Measurements from ENCODE around the gene ZNF800.

- TF ChIP-seq POLR2A (IDR thresholded peaks at IDR 0.05; ENCODE audit: low read depth, low read length) (no peak), POLR2AphosphoS5 (IDR thresholded peaks at IDR 0.05; ENCODE audit: low read depth, low read length) (no peak), TAF1 (IDR thresholded peaks at IDR 0.05; ENCODE audit: borderline replicate concordance, low read depth, low read length) (no peak)
Measured at GRCh38 chr7:127375631-127376030, 16.9 kb downstream of the ZNF800 start.
